Activated T-helper 1 cell treated with anti-CD3 and anti-CD28 coated beads, Interleukin-12 subunit alpha, Interleukin-12 subunit beta, Interleukin-2, Interleukin-4 antibody, amounts not matched to agents 30 ng/mL and 10 ng/mL and 1 ng/mL, durations not matched to agents 14 hours and 24 hours and 36 hours (primary cell): ENCODE data around the gene DSCAML1. TPM values are rescaled to one million over a fixed set of nuclear protein-coding genes. Genes with fewer than 3 reads are reported as not detected.

Source experiments
- DNase-seq: peaks from one replicate; pipeline ENCODE4 v3.0.0; 2021; ENCODE audit warnings: low spot score
- H3K27ac Mint-ChIP-seq: one replicate; pipeline ENCODE4 v1.8.0; 2021; ENCODE audit warnings: mild to moderate bottlenecking, mixed read lengths
- H3K27me3 Mint-ChIP-seq: one replicate; pipeline ENCODE4 v1.8.0; 2022; ENCODE audit warnings: mild to moderate bottlenecking, moderate library complexity, mixed read lengths; ENCODE audit not compliant: insufficient read depth
- H3K36me3 Mint-ChIP-seq: one replicate; pipeline ENCODE4 v1.8.0; 2021; ENCODE audit warnings: low read depth, mixed read lengths
- H3K4me1 Mint-ChIP-seq: one replicate; pipeline ENCODE4 v1.8.0; 2021; ENCODE audit warnings: low read depth, mixed read lengths
- H3K4me3 Mint-ChIP-seq: one replicate; pipeline ENCODE4 v1.8.0; 2021; ENCODE audit warnings: mild to moderate bottlenecking, moderate library complexity, mixed read lengths
- H3K9me3 Mint-ChIP-seq: one replicate; pipeline ENCODE4 v1.8.0; 2021; ENCODE audit warnings: mixed read lengths
- intact Hi-C: fragments of 100-400 bp; cut with micrococcal nuclease; formaldehyde crosslinking; loops from one replicate; pipeline ENCODE4 v1.15.1; 2024
- total RNA-seq: library from RNA; stranded (reverse); gene quantifications from 2 replicates; pipeline ENCODE4 v1.2.3, GENCODE V29; 2022

DSCAML1 gene
- total RNA-seq, 1 donor from 2014 or later, result not detected

DNA sequence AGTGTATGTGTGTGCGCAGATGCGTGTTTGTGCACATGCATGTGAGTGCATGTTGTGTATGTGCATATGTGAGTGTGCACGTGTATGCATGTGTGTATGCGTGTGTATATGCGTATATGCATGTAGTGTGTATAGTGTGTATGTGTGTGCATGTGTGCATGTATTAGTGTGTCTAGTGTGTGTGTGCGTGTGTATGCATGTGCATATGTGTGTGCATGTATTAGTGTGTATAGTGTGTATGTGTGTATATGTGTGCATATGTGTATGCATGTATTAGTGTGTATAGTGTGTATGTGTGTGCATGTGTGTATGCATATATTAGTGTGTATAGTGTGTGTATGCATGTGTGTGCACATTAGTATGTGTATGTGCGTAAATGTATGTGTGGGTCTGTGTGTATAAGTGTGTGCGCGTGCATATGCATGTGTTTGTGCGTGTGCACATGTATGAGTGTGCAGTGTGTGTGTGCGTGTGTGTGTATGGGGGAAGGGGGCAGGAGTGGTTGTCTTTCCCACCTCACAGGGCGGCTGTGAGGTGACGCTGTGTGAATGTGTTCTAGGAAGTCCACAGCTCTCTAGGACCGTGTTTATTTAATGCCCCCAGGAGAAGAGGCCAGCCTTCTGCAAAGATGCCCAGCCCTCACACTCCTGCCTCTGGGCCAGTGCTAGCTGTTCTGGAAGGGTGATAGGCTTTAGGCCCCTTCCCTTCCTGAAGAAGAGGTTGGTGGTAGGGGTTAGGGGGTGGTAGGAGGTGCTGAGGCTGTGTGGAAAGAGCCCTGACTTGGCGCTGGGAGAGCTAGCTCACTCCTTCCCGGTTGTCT lies 354.8 kb downstream of the DSCAML1 start:
- intact Hi-C loops, result no loop called here
- Mint-ChIP-seq H3K27me3 (peaks cover 14% of the 10 kb centered on the region), H3K36me3 (no peaks in the 10 kb centered on the region), H3K4me3 (no peak overlapping the region), H3K9me3 (no peaks in the 10 kb centered on the region), H3K27ac (no peak overlapping the region), H3K4me1 (no peaks in the 10 kb centered on the region)
- DNase-seq, result no peak

DNA sequence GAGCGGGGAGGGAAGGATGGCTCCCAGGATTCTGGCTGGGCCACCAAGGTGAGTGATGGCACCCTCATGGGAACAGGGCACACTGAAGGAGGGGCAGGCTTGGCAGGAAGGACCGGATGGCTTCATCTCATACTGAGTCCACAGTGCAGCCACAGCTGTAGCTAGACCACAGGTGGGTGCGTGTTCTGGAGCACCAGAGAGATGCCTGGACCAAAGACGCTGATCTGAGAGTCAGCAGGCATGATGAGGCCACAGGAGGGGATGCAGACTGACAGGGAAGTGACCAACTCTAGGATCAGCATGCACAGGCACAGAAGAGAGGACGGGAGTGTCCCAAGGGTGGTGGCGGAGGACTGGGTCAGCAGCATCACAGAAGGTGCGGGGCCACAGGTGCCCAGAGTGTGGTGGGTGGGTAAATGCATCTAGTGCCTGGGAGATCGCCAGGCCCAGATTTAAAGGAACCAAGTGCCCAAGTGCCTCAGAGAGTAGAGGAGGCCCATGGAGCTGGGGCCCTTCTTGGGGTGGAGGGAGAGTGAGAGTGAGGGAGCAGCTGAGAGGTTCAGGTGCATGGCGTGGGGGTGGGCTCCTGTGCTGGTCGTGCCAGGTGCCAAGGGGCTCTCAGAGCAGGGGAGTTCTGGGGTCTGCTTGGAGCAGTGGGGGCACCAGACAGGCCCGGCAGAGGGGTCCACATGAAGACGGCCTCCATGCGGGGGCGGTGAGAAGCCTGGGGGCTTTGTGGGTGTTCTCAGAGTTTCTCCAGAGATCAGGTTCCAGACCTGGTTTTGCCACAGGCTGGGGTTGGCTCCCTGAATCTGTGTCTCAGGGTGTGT lies 355.7 kb downstream of the DSCAML1 start:
- Mint-ChIP-seq H3K27ac (no peak overlapping the region), H3K4me1 (no peaks in the 10 kb centered on the region), H3K27me3 (peaks cover 14% of the 10 kb centered on the region), H3K4me3 (no peak overlapping the region), H3K9me3 (no peaks in the 10 kb centered on the region), H3K36me3 (no peaks in the 10 kb centered on the region)
- intact Hi-C loops, result no loop called here
- no peak for DNase-seq

DNA sequence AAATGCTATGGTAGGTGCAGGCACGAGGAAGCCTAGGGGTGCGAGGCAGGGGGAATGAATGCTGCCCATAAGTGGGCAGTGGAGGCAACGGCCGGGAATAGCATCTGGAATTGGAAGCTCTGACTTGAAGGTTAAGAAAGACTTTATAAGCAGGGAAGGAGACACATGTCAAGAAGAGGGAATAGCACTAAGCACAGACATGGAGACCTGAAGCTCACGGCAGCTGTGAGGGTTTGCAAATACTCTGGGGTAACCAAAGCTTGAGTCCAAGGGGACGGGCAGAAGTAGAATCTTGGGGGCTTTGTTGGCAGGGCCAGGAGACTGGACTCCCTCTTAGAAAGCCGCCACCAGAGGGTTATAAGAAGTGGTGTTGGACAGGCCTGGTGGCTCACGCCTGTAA lies 356.8 kb downstream of the DSCAML1 start:
- H3K27me3 Mint-ChIP-seq, result peaks cover 9% of the 10 kb centered on the region
- no peak overlapping the region for H3K4me3 Mint-ChIP-seq
- H3K27ac Mint-ChIP-seq, result no peak overlapping the region
- intact Hi-C loops, result no loop called here
- H3K4me1 Mint-ChIP-seq, result no peaks in the 10 kb centered on the region
- no peak for DNase-seq
- H3K36me3 Mint-ChIP-seq, result no peaks in the 10 kb centered on the region
- no peaks in the 10 kb centered on the region for H3K9me3 Mint-ChIP-seq

DNA sequence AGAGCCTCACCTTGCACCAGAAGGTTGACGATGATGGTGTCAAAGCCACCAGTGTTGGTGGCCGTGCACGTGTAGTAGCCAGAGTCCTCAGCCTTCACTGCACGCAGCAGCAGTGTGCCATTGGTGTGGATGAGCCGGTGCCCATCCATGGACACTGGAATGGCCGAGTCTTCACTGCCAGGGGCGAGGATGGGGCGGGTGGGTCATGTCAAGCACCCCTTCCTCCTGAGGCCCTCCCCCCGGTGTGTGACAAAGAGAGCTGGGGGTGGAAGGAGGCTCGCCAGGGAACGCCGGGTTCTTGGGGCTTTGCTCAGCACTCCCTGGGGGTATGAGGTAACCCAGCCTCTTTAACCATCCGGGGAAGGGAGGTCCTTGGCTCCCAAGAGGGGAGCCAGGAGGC lies 357.8 kb downstream of the DSCAML1 start:
- Mint-ChIP-seq H3K27me3 (peaks cover 9% of the 10 kb centered on the region), H3K9me3 (no peaks in the 10 kb centered on the region), H3K4me3 (no peak overlapping the region), H3K4me1 (no peaks in the 10 kb centered on the region), H3K27ac (no peak overlapping the region), H3K36me3 (no peaks in the 10 kb centered on the region)
- DNase-seq, result no peak
- intact Hi-C loops, result no loop called here

DNA sequence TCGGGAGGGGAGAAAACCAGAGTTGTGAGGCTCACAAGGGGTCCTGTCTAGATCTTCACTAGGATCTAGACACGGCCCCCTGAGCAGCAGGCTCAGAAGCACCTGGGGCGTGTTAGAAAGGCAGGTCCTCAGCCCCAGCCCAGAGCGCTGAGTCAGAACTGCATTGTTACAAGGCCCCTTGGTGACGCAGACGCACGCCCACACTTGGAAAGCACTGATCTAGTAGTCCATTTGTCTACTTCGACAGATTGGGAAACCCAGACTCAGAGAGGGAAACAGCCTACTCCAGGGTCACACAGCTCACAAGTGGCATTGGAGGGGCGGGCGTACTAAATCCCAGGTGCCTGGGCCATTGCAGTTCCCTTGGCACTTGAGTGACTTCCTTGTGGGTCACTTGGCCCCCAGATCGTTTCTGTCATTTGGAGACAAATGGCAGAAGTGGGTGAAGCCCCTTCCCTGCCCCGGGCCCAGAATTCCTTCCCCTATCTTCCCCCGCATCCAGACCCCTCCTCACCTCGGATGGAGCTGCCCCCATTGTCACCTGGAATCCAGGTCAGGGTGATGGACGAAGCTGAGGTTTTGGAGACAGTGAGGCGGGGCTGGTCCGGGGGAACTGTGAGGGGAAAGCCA lies 358.5 kb downstream of the DSCAML1 start:
- H3K27ac Mint-ChIP-seq, result no peak overlapping the region
- H3K4me1 Mint-ChIP-seq, result no peaks in the 10 kb centered on the region
- peaks cover 3% of the 10 kb centered on the region for H3K27me3 Mint-ChIP-seq
- no peaks in the 10 kb centered on the region for H3K36me3 Mint-ChIP-seq
- no peak for DNase-seq
- no peaks in the 10 kb centered on the region for H3K9me3 Mint-ChIP-seq
- H3K4me3 Mint-ChIP-seq, result no peak overlapping the region
- intact Hi-C loops, result no loop called here

DNA sequence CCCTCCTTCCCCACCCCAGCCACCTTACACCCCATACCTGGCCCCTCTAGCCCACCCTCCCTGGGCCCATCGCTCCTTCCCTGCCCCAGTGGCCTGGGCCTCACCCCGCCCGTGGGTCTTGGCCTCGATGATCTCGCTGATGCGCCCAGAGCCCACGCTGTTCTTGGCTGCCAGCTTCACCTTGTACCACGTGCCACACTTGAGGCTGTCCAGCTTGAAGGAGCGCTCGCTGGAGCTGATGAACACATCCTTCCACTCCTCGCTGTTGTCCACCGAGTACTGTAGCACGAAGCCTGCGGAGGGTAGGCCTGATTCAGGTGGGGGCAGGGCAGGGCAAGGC lies 359.3 kb downstream of the DSCAML1 start:
- no peak for DNase-seq
- no peaks in the 10 kb centered on the region for H3K4me1 Mint-ChIP-seq
- H3K4me3 Mint-ChIP-seq, result no peak overlapping the region
- no peaks in the 10 kb centered on the region for H3K9me3 Mint-ChIP-seq
- intact Hi-C loops, result no loop called here
- H3K27me3 Mint-ChIP-seq, result no peaks in the 10 kb centered on the region
- no peak overlapping the region for H3K27ac Mint-ChIP-seq
- H3K36me3 Mint-ChIP-seq, result no peaks in the 10 kb centered on the region

DNA sequence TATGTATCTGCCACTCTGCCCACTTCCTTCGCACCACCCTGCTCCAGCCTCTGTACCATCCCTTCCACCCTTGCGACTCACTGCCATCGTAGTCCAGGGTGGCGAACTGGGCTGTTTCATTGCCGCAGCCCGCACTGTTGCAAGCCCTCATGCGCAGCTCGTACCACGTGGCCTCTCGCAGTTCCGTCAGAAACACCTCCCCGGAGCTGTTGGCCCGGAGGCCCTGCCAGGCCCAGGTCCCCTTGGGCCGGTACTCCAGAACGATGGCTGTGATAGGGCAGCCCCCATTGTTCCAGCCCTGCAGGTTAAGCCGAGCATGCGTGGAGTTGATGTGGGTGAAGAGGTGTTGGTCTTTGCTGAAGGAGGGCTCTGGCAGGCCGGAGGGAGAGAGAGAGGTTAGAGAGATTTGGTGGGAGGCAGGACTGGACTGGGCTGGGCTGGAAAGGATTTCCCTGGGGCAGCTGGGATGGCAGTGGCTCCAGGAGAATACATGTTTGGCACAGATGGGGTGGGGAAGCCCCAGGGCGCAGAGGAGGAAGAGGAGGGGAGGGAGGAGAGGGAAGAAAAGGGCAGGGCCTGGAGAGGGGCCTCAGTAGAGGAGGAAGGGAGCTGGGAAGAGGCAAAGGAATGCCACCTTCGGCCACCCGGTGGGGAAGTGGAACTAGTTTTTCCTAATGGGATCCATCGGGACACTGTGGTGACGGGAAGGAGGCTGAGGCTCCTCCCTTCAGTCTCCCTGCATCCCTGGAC lies 359.8 kb downstream of the DSCAML1 start:
- no peak overlapping the region for H3K4me3 Mint-ChIP-seq
- H3K9me3 Mint-ChIP-seq, result no peaks in the 10 kb centered on the region
- DNase-seq, result no peak
- H3K36me3 Mint-ChIP-seq, result no peaks in the 10 kb centered on the region
- intact Hi-C loops, result no loop called here
- H3K27ac Mint-ChIP-seq, result no peak overlapping the region
- H3K4me1 Mint-ChIP-seq, result no peaks in the 10 kb centered on the region
- H3K27me3 Mint-ChIP-seq, result no peaks in the 10 kb centered on the region

DNA sequence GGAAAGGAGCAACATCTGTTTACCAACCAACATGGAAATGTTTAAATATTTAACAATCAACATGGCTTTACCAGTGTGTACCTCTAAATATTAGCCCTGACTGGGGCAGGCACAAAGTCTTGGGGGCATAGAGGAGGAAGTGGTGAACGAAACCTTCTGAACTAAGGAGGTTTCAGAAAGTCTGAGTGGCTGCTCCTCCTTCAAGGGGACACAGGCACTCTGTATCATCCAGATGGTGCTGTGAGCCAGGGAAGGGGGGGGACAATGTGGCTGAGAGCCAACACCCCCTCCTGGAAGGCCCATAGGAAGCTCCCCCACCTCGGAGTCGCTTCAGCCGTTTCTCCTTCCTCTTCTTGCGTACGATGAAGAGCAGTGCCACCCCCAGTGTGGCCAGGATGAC lies 361.7 kb downstream of the DSCAML1 start:
- H3K9me3 Mint-ChIP-seq, result no peaks in the 10 kb centered on the region
- intact Hi-C loops, result no loop called here
- no peaks in the 10 kb centered on the region for H3K4me1 Mint-ChIP-seq
- no peak for DNase-seq
- no peaks in the 10 kb centered on the region for H3K36me3 Mint-ChIP-seq
- no peaks in the 10 kb centered on the region for H3K27me3 Mint-ChIP-seq
- H3K4me3 Mint-ChIP-seq, result no peak overlapping the region
- H3K27ac Mint-ChIP-seq, result no peak overlapping the region

DNA sequence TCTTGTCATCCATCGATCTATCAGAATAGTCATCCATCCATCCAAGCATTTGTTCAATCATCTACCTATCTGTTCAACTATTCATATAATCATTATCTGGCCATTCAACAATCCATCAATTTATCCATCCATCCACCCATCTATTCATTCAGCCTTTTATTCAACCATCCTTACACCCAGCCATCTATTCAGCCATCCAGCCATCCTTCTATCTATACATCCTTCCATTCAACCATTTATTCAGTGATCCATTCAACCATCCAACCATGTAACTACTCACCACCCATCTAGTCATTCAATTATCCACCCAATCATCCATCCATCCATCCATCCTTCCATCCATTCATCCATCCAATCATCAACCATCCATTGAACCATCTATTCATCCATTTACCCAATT lies 362.5 kb downstream of the DSCAML1 start:
- no peak for DNase-seq
- Mint-ChIP-seq H3K27ac (no peak overlapping the region), H3K27me3 (no peaks in the 10 kb centered on the region), H3K9me3 (no peaks in the 10 kb centered on the region), H3K4me1 (no peaks in the 10 kb centered on the region), H3K36me3 (no peaks in the 10 kb centered on the region), H3K4me3 (no peak overlapping the region)
- intact Hi-C loops, result no loop called here

DNA sequence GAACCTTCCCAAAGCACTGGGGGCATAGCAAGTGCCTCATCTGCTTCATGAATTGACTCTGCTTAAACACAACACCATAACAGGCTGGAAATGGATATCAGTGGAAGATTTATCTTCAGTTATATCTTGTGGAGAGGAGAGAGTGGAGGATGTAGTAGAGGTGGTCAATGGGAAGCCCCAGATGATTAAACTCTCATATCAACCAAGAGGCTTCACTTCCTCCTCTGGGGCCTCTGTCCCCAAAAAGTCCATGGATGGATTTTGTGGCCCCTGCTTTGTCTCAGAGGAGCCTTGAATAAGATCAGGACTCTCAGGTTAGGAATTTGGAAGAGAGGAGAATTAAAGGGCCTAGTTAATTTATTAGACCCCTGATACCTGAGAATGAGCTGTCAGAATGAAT lies 363.3 kb downstream of the DSCAML1 start:
- intact Hi-C loops, result no loop called here
- H3K27me3 Mint-ChIP-seq, result no peaks in the 10 kb centered on the region
- H3K4me3 Mint-ChIP-seq, result no peak overlapping the region
- H3K9me3 Mint-ChIP-seq, result no peaks in the 10 kb centered on the region
- H3K4me1 Mint-ChIP-seq, result no peaks in the 10 kb centered on the region
- DNase-seq, result no peak
- no peak overlapping the region for H3K27ac Mint-ChIP-seq
- no peaks in the 10 kb centered on the region for H3K36me3 Mint-ChIP-seq

DNA sequence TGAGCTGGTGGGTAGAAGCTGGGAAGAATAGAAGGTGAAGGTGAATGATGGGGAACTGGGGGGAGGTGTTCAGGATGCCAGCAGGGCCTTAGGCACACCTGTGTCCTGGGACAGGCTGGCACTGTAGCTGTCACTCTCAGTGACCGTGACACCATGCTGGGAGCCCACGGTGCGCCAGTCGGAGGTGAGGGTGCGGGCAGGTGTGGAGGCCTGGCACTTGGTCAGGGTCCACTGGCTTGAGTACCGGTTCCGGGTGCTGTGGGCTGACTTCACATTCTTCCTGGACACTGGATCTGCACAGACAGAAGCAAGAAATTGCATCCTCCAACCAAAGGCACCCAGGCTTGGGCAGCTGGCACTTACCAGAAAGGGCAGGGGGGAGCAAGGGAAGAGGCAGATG lies 365.6 kb downstream of the DSCAML1 start:
- Mint-ChIP-seq H3K9me3 (no peaks in the 10 kb centered on the region), H3K4me3 (no peak overlapping the region), H3K27ac (no peak overlapping the region), H3K4me1 (no peaks in the 10 kb centered on the region), H3K36me3 (no peaks in the 10 kb centered on the region), H3K27me3 (peaks cover 3% of the 10 kb centered on the region)
- intact Hi-C loops, result no loop called here
- no peak for DNase-seq

DNA sequence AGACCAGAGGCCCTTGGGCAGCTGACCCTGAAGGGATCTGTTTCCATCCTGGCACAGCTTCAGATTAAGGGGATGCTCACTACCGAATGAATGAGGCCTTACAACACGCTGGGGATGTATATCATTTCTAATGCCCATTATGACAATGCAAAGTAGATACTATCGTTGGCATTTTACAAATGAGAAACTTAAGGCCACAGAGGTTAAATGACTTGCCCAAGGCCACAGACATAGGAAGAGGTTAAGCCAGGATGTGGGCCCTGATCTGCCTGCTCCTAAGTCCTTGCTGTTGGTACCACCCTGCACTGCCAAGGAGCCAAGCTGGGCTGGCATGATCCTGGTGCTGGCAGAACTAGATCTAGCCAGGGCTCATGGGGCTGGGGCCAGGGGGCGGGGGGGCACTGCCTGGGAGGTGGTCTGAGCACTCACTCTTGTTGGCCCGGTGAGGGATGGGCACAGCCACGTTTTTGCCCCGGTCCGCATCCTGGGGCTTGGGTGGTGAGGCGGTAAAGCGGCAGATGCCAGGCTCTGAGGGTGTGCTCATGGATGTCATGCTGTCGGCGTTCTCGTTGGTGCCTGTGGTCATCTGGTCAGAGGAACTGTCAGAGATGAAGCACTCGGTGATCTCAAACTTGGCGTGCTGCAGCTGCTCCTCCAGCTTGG lies 366.6 kb downstream of the DSCAML1 start:
- no peaks in the 10 kb centered on the region for H3K36me3 Mint-ChIP-seq
- intact Hi-C loops, result no loop called here
- no peak for DNase-seq
- no peak overlapping the region for H3K4me3 Mint-ChIP-seq
- H3K9me3 Mint-ChIP-seq, result no peaks in the 10 kb centered on the region
- peaks cover 3% of the 10 kb centered on the region for H3K27me3 Mint-ChIP-seq
- H3K4me1 Mint-ChIP-seq, result no peaks in the 10 kb centered on the region
- H3K27ac Mint-ChIP-seq, result no peak overlapping the region
